ENCODE results near the gene GPC5. TPM values are rescaled to one million over a fixed set of nuclear protein-coding genes. Genes with fewer than 3 reads are reported as not detected.

GPC5 gene
- total and polyA plus RNA-seq, 2 of the 13 experiments (the other 11 are each of a cell fraction or from before 2014, with no cell fraction given) = 0.02 to 0.07 TPM

DNA sequence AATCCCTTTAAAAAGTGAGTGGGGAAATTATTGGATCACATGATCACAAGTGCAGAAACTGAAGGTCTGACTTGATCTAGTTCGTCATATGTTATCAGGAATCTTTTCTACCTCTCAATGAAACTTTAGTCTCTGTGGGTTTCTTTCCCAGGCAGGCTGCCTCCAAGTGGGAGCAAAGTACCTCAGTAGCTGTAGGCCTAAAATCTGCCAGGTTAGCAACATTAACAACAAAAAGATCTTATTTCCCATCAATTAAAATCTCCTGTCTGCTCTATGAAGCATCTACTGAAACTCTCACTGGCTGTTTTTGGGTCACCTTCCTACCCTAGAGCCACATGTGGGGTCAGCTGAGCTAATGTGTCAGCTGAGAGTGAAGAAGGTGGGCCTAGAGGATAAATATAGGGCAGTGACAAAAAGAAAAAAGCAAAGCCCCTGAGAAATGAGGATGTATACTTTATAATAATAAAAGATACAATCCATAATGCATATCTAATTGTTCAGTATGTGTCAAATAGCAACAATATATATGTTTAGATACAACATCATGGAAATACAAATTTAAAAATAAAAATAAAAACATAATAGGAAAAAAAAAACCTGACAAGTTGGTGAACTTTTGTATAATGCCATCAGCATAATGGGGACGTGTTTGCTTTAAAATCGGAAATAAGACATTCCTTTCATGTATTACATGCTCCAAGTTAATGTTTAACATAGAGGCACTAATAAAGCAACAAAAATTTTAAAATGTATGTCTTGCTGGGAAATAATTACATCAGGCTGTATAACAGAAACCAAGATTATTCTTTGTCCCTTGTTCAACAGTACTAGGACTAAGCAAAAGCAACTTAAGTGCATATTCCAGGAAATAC, 141.1 kb downstream of the GPC5 start:
- no peak overlapping the region for H3K9ac ChIP-seq (ENCODE audit: insufficient read depth, low read depth, low read length)
- H3K36me3 ChIP-seq (replicated peaks in 1 of 2; ENCODE audit: control insufficient read depth in 1 of 2, insufficient read depth in 2 of 2, low read length in 2 of 2) = no peaks in the 10 kb centered on the region
- WGBS (ENCODE audit: low lambda C conversion rate) = 13% methylated on average over 3 of the region's 3 CpGs
- no TSS peak for BruUV-seq (replicated peaks)
- no peaks in the 10 kb centered on the region for H3K9me3 ChIP-seq (ENCODE audit: low read length)
- DNase-seq (ENCODE audit: low spot score) = no peak
- no peaks in the 10 kb centered on the region for H3K79me2 ChIP-seq (ENCODE audit: insufficient read depth, low read length)
- TF ChIP-seq GATAD2A (CRISPR knock-in tag; IDR thresholded peaks at IDR 0.05) (no peak), TOE1 (CRISPR knock-in tag; IDR thresholded peaks at IDR 0.05) (no peak)
- TF ChIP-seq, protein P1, sequence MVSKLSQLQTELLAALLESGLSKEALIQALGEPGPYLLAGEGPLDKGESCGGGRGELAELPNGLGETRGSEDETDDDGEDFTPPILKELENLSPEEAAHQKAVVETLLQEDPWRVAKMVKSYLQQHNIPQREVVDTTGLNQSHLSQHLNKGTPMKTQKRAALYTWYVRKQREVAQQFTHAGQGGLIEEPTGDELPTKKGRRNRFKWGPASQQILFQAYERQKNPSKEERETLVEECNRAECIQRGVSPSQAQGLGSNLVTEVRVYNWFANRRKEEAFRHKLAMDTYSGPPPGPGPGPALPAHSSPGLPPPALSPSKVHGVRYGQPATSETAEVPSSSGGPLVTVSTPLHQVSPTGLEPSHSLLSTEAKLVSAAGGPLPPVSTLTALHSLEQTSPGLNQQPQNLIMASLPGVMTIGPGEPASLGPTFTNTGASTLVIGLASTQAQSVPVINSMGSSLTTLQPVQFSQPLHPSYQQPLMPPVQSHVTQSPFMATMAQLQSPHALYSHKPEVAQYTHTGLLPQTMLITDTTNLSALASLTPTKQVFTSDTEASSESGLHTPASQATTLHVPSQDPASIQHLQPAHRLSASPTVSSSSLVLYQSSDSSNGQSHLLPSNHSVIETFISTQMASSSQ (IDR thresholded peaks at IDR 0.05; ENCODE audit: low read depth) = peak; percentile 36; the same call in 1 of the 2 replicates
- TF ChIP-seq, protein P1 (CRISPR knock-in tag; IDR thresholded peaks at IDR 0.05; ENCODE audit: borderline replicate concordance) = no peak
- in situ Hi-C loops (cut with HindIII; ENCODE audit: extremely low pct_ligation_motif_present, low pct_unique_long_range_greater_than_20kb) (no loop called here), intact Hi-C loops (cut with micrococcal nuclease; ENCODE audit: unreplicated experiment) (no loop called here)
- no peak overlapping the region for H3K4me3 ChIP-seq (replicated peaks in 1 of 3; ENCODE audit: insufficient read depth in 1 of 3, low read depth in 2 of 3, low read length in 3 of 3)
- H2AFZ ChIP-seq (ENCODE audit: low read length) = no peak overlapping the region
- H3K4me2 ChIP-seq (ENCODE audit: low read depth, low read length) = no peak overlapping the region; the same call in 1 of the 2 replicates
- ATAC-seq = 0 out of 3 replicates have a peak, but pooled peaks have one; percentile 31
- H4K20me1 ChIP-seq (ENCODE audit: insufficient read depth, low read length) = no peaks in the 10 kb centered on the region
- ChIA-PET CTCF (ENCODE audit: low intra/inter-chr PET ratio, low total read pairs) (no interaction called here), POLR2A (no interaction called here)
- no peak overlapping the region for H3K27ac ChIP-seq (ENCODE audit: extremely low read length, insufficient read depth, low read length)
- H3K4me1 ChIP-seq (ENCODE audit: insufficient read depth, low read length) = peaks cover 15% of the 10 kb centered on the region
- no peak for FAIRE-seq
- no peaks in the 10 kb centered on the region for H3K27me3 ChIP-seq (ENCODE audit: control insufficient read depth in 1 of 2, insufficient read depth in 2 of 2, low read length in 2 of 2)

Measured in HepG2 (cell line).